ENCODE measurements around the gene PPP1R3G.

The PPP1R3G gene

GRCh38 chr6:5121479-5121878 is 36.3 kb downstream of the PPP1R3G start:
- no peak for TF ChIP-seq SNAI2 (CRISPR knock-in tag; IDR thresholded peaks at IDR 0.05)
- no peak for TF ChIP-seq RARB (CRISPR knock-in tag; IDR thresholded peaks at IDR 0.05)
- TF ChIP-seq ESRRG (CRISPR knock-in tag; IDR thresholded peaks at IDR 0.05): no peak
- no peak for TF ChIP-seq POU6F1 (CRISPR knock-in tag; IDR thresholded peaks at IDR 0.05; ENCODE audit: borderline replicate concordance, low read depth)
- no peak for TF ChIP-seq TSHZ2 (CRISPR knock-in tag; IDR thresholded peaks at IDR 0.05)
- no peak for TF ChIP-seq GLIS3 (CRISPR knock-in tag; IDR thresholded peaks at IDR 0.05)
- TF ChIP-seq ZNF70 (CRISPR knock-in tag; IDR thresholded peaks at IDR 0.05): no peak
- TF ChIP-seq CSRNP3 (CRISPR knock-in tag; IDR thresholded peaks at IDR 0.05): no peak
- no peak for TF ChIP-seq BACH2 (CRISPR knock-in tag; IDR thresholded peaks at IDR 0.05; ENCODE audit: borderline replicate concordance)
- TF ChIP-seq PATZ1 (CRISPR knock-in tag; IDR thresholded peaks at IDR 0.05; ENCODE audit: borderline replicate concordance): no peak
- TF ChIP-seq CREB5 (CRISPR knock-in tag; IDR thresholded peaks at IDR 0.05; ENCODE audit: low read depth): no peak
- no peak for TF ChIP-seq TCF4 (CRISPR knock-in tag; IDR thresholded peaks at IDR 0.05; ENCODE audit: borderline replicate concordance)
- TF ChIP-seq CSDC2 (CRISPR knock-in tag; IDR thresholded peaks at IDR 0.05): no peak
- no peak for TF ChIP-seq PPARA (CRISPR knock-in tag; IDR thresholded peaks at IDR 0.05; ENCODE audit: borderline replicate concordance)
- no peak for TF ChIP-seq ZFP30 (CRISPR knock-in tag; IDR thresholded peaks at IDR 0.05)
- TF ChIP-seq OSR1 (CRISPR knock-in tag; IDR thresholded peaks at IDR 0.05): no peak
- no peak for TF ChIP-seq ZFP3 (CRISPR knock-in tag; IDR thresholded peaks at IDR 0.05)
- no peak for TF ChIP-seq ISL1 (CRISPR knock-in tag; IDR thresholded peaks at IDR 0.05)
- no peak for TF ChIP-seq ARNTL (CRISPR knock-in tag; IDR thresholded peaks at IDR 0.05; ENCODE audit: borderline replicate concordance, low read depth)
- ATAC-seq: no peak

GRCh38 chr6:5121956-5122355 is 36.8 kb downstream of the PPP1R3G start:
- ATAC-seq: no peak
- no peak for TF ChIP-seq POU6F1 (CRISPR knock-in tag; IDR thresholded peaks at IDR 0.05; ENCODE audit: borderline replicate concordance, low read depth)
- no peak for TF ChIP-seq ZFP3 (CRISPR knock-in tag; IDR thresholded peaks at IDR 0.05)
- no peak for TF ChIP-seq BACH2 (CRISPR knock-in tag; IDR thresholded peaks at IDR 0.05; ENCODE audit: borderline replicate concordance)

- ATAC-seq: no peak
- no peak for TF ChIP-seq ISL1 (CRISPR knock-in tag; IDR thresholded peaks at IDR 0.05)
- no peak for TF ChIP-seq ZFP3 (CRISPR knock-in tag; IDR thresholded peaks at IDR 0.05)
- TF ChIP-seq CSRNP3 (CRISPR knock-in tag; IDR thresholded peaks at IDR 0.05): no peak
- no peak for TF ChIP-seq BACH2 (CRISPR knock-in tag; IDR thresholded peaks at IDR 0.05; ENCODE audit: borderline replicate concordance)
- no peak for TF ChIP-seq POU6F1 (CRISPR knock-in tag; IDR thresholded peaks at IDR 0.05; ENCODE audit: borderline replicate concordance, low read depth)
- TF ChIP-seq CSDC2 (CRISPR knock-in tag; IDR thresholded peaks at IDR 0.05): no peak
- no peak for TF ChIP-seq ZC3H10 (CRISPR knock-in tag; IDR thresholded peaks at IDR 0.05)
- TF ChIP-seq CREB5 (CRISPR knock-in tag; IDR thresholded peaks at IDR 0.05; ENCODE audit: low read depth): no peak
- no peak for TF ChIP-seq ZNF70 (CRISPR knock-in tag; IDR thresholded peaks at IDR 0.05)
- TF ChIP-seq OSR1 (CRISPR knock-in tag; IDR thresholded peaks at IDR 0.05): no peak
- no peak for TF ChIP-seq TCF4 (CRISPR knock-in tag; IDR thresholded peaks at IDR 0.05; ENCODE audit: borderline replicate concordance)
- no peak for TF ChIP-seq RARB (CRISPR knock-in tag; IDR thresholded peaks at IDR 0.05)
- TF ChIP-seq SNAI2 (CRISPR knock-in tag; IDR thresholded peaks at IDR 0.05): no peak
Observed at GRCh38 chr6:5122504-5123112, 37.5 kb downstream of the PPP1R3G start.

All from SK-N-SH treated with all-trans-retinoic acid at 6 μM for 48 hours (cell line).